Measurements from ENCODE around the gene SCAF8.
"Not testable (repeated sequence)": the region's sequence is repeated elsewhere in the genome, so short reads cannot be mapped to it uniquely, and the experiment has no call there.

The SCAF8 gene

GRCh38 chr6:154733626-154734382 is 588 bp downstream of the SCAF8 start:
- in situ Hi-C loops (cut with MboI; ENCODE audit: low sequenced_read_pairs): no loop called here

- in situ Hi-C loops (cut with MboI; ENCODE audit: low sequenced_read_pairs): no loop called here
Observed at GRCh38 chr6:154736618-154737259, 3.5 kb downstream of the SCAF8 start.

GRCh38 chr6:154737424-154737823 is 4.2 kb downstream of the SCAF8 start:
- in situ Hi-C loops (cut with MboI; ENCODE audit: low sequenced_read_pairs): no loop called here

GRCh38 chr6:154738551-154738961 is 5.3 kb downstream of the SCAF8 start:
- in situ Hi-C loops (cut with MboI; ENCODE audit: low sequenced_read_pairs): no loop called here

- in situ Hi-C loops (cut with MboI; ENCODE audit: low sequenced_read_pairs): no loop called here
Observed at GRCh38 chr6:154740658-154741057, 7.4 kb downstream of the SCAF8 start.

GRCh38 chr6:154742891-154743290 is 9.7 kb downstream of the SCAF8 start:
- in situ Hi-C loops (cut with MboI; ENCODE audit: low sequenced_read_pairs): no loop called here

- in situ Hi-C loops (cut with MboI; ENCODE audit: low sequenced_read_pairs): not testable (repeated sequence)
Observed at GRCh38 chr6:154744029-154744745, 11.0 kb downstream of the SCAF8 start.

GRCh38 chr6:154745243-154745642 is 12.0 kb downstream of the SCAF8 start:
- in situ Hi-C loops (cut with MboI; ENCODE audit: low sequenced_read_pairs): no loop called here

GRCh38 chr6:154749341-154749740 is 16.1 kb downstream of the SCAF8 start:
- in situ Hi-C loops (cut with MboI; ENCODE audit: low sequenced_read_pairs): no loop called here

GRCh38 chr6:154751011-154751800 is 18.0 kb downstream of the SCAF8 start:
- in situ Hi-C loops (cut with MboI; ENCODE audit: low sequenced_read_pairs): no loop called here

GRCh38 chr6:154752022-154752421 is 18.8 kb downstream of the SCAF8 start:
- in situ Hi-C loops (cut with MboI; ENCODE audit: low sequenced_read_pairs): no loop called here

GRCh38 chr6:154754152-154754551 is 20.9 kb downstream of the SCAF8 start:
- in situ Hi-C loops (cut with MboI; ENCODE audit: low sequenced_read_pairs): no loop called here

- in situ Hi-C loops (cut with MboI; ENCODE audit: low sequenced_read_pairs): no loop called here
Observed at GRCh38 chr6:154757352-154758050, 24.3 kb downstream of the SCAF8 start.

- in situ Hi-C loops (cut with MboI; ENCODE audit: low sequenced_read_pairs): no loop called here
Observed at GRCh38 chr6:154758125-154758524, 24.9 kb downstream of the SCAF8 start.

GRCh38 chr6:154763650-154764049 is 30.4 kb downstream of the SCAF8 start:
- in situ Hi-C loops (cut with MboI; ENCODE audit: low sequenced_read_pairs): no loop called here

- in situ Hi-C loops (cut with MboI; ENCODE audit: low sequenced_read_pairs): no loop called here
Observed at GRCh38 chr6:154765273-154765672, 32.1 kb downstream of the SCAF8 start.

GRCh38 chr6:154766288-154766687 is 33.1 kb downstream of the SCAF8 start:
- in situ Hi-C loops (cut with MboI; ENCODE audit: low sequenced_read_pairs): no loop called here

GRCh38 chr6:154767003-154767723 is 33.9 kb downstream of the SCAF8 start:
- in situ Hi-C loops (cut with MboI; ENCODE audit: low sequenced_read_pairs): no loop called here

- in situ Hi-C loops (cut with MboI; ENCODE audit: low sequenced_read_pairs): no loop called here
Observed at GRCh38 chr6:154768280-154768679, 35.1 kb downstream of the SCAF8 start.

GRCh38 chr6:154773610-154774089 is 40.4 kb downstream of the SCAF8 start:
- in situ Hi-C loops (cut with MboI; ENCODE audit: low sequenced_read_pairs): no loop called here
